ENCODE results near the gene RNF130. TPM values are rescaled to one million over a fixed set of nuclear protein-coding genes. Genes with fewer than 3 reads are reported as not detected.

Gene RNF130
- total and polyA plus RNA-seq, 4 donors = 75.9 to 123 (median 90.8) TPM

- DNase-seq (no peak), ATAC-seq (ENCODE audit: insufficient read depth, low FRiP score) (no peak)
- Histone ChIP-seq H3K27me3 (ENCODE audit: control insufficient read depth in 3 of 3, insufficient read depth in 3 of 3, low read length in 2 of 3) (no peaks in the 10 kb centered on the region), H3K9ac (ENCODE audit: insufficient read depth in 1 of 2, low read length in 2 of 2) (no peak overlapping the region), H3K27ac (ENCODE audit: low read depth in 1 of 2, low read length in 1 of 2) (no peak overlapping the region), H3K9me3 (ENCODE audit: control insufficient read depth in 4 of 4, insufficient read depth in 3 of 4, low read length in 3 of 4) (no peaks in the 10 kb centered on the region), H3K36me3 (ENCODE audit: control insufficient read depth in 4 of 4, insufficient read depth in 4 of 4, low read length in 4 of 4) (peaks cover 3 to 11% (median 7%) of the 10 kb centered on the region in 4 donors), H3K4me3 (no peak overlapping the region), H3K4me1 (ENCODE audit: control insufficient read depth in 5 of 5, insufficient read depth in 5 of 5, low read length in 5 of 5) (no peaks in the 10 kb centered on the region)
- WGBS, 2 donors = 83 to 90% methylated on average over 2 of the region's 2 CpGs
- TF ChIP-seq, protein P1, sequence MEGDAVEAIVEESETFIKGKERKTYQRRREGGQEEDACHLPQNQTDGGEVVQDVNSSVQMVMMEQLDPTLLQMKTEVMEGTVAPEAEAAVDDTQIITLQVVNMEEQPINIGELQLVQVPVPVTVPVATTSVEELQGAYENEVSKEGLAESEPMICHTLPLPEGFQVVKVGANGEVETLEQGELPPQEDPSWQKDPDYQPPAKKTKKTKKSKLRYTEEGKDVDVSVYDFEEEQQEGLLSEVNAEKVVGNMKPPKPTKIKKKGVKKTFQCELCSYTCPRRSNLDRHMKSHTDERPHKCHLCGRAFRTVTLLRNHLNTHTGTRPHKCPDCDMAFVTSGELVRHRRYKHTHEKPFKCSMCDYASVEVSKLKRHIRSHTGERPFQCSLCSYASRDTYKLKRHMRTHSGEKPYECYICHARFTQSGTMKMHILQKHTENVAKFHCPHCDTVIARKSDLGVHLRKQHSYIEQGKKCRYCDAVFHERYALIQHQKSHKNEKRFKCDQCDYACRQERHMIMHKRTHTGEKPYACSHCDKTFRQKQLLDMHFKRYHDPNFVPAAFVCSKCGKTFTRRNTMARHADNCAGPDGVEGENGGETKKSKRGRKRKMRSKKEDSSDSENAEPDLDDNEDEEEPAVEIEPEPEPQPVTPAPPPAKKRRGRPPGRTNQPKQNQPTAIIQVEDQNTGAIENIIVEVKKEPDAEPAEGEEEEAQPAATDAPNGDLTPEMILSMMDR (IDR thresholded peaks at IDR 0.05; ENCODE audit: control extremely low read depth, extremely low read depth) = no peak
Observed at GRCh38 chr5:179955630-179956029, 115.9 kb downstream of the RNF130 start.

DNA sequence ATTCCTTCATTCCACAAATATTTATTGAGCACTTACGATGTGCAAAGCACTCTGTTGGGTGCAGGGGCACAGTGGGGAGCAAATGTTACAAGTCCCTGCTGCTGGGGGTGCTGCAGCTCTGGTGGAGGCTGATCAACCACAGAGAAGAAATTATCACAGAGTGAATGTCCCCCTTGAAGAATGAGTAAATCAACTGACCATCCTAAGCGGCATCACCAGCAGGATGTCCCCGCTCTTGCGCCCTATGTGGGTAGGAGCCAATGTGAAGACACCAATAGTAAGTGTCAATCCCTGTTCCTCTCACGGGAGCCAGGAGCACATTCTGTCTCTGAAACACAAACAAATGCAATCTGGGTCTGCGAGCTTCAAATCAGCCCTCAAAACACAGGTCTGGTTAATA lies 116.5 kb downstream of the RNF130 start:
- Histone ChIP-seq H3K4me3 (no peak overlapping the region), H3K9me3 (ENCODE audit: control insufficient read depth in 4 of 4, insufficient read depth in 3 of 4, low read length in 3 of 4) (no peaks in the 10 kb centered on the region), H3K9ac (ENCODE audit: insufficient read depth in 1 of 2, low read length in 2 of 2) (no peak overlapping the region), H3K36me3 (ENCODE audit: control insufficient read depth in 4 of 4, insufficient read depth in 4 of 4, low read length in 4 of 4) (peaks cover 2 to 11% (median 5%) of the 10 kb centered on the region in 4 donors), H3K27ac (ENCODE audit: low read depth in 1 of 2, low read length in 1 of 2) (no peak overlapping the region), H3K27me3 (ENCODE audit: control insufficient read depth in 3 of 3, insufficient read depth in 3 of 3, low read length in 2 of 3) (no peaks in the 10 kb centered on the region), H3K4me1 (ENCODE audit: control insufficient read depth in 5 of 5, insufficient read depth in 5 of 5, low read length in 5 of 5) (no peaks in the 10 kb centered on the region)
- TF ChIP-seq, protein P1 (IDR thresholded peaks at IDR 0.05; ENCODE audit: control extremely low read depth, extremely low read depth) = no peak
- ATAC-seq (ENCODE audit: insufficient read depth, low FRiP score) = no peak
- WGBS, 2 donors = 90 to 98% methylated on average over 6 of the region's 6 CpGs
- no peak for DNase-seq

DNA sequence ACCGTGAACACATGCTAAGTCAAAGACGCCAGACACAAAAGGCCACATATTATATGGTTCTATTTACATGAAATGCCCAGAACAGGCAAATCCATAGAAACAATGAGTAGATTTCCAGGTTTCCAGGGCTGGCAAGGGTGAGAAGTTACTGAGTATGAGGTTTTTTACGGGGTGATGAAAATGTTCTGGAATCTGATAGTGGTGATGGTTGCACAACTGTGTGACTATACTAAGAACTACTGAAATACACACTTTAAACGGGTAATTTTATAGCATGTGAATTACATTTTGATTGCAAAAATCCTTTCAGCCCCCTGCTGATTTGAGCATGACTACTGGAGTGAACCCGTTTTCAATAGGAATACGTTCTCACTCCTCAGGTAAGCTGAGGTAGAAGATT lies 117.1 kb downstream of the RNF130 start:
- Histone ChIP-seq H3K27me3 (ENCODE audit: control insufficient read depth in 3 of 3, insufficient read depth in 3 of 3, low read length in 2 of 3) (no peaks in the 10 kb centered on the region), H3K36me3 (ENCODE audit: control insufficient read depth in 4 of 4, insufficient read depth in 4 of 4, low read length in 4 of 4) (peaks cover 2 to 11% (median 5%) of the 10 kb centered on the region in 4 donors), H3K9me3 (ENCODE audit: control insufficient read depth in 4 of 4, insufficient read depth in 3 of 4, low read length in 3 of 4) (no peaks in the 10 kb centered on the region), H3K9ac (ENCODE audit: insufficient read depth in 1 of 2, low read length in 2 of 2) (no peak overlapping the region), H3K4me1 (ENCODE audit: control insufficient read depth in 5 of 5, insufficient read depth in 5 of 5, low read length in 5 of 5) (no peaks in the 10 kb centered on the region), H3K4me3 (no peak overlapping the region), H3K27ac (ENCODE audit: low read depth in 1 of 2, low read length in 1 of 2) (no peak overlapping the region)
- ATAC-seq (ENCODE audit: insufficient read depth, low FRiP score) (no peak), DNase-seq (no peak)
- TF ChIP-seq, protein P1 (IDR thresholded peaks at IDR 0.05; ENCODE audit: control extremely low read depth, extremely low read depth) = no peak
- WGBS, 2 donors = 91 to 93% methylated on average over 6 of the region's 6 CpGs

DNA sequence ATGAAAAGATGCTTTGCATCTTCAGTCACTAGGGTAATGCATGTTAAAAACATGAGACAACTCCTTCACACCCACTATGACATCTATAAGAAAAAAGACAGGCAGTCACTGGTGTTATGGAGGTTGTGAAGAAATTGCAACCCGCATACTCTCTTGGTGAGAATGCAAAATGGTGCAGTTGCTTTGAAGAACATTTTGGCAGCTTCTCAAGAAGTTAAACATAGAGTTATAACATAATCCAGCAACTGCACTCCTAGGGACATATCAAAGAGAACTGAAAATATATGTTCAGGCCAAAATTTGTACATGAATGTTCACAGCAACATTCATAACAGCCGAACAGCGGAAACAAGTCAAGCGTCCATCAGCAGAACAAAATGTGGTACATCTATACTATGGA lies 117.6 kb downstream of the RNF130 start:
- TF ChIP-seq, protein P1 (IDR thresholded peaks at IDR 0.05; ENCODE audit: control extremely low read depth, extremely low read depth) = no peak
- no peaks in the 10 kb centered on the region for H3K9me3 ChIP-seq (ENCODE audit: control insufficient read depth in 4 of 4, insufficient read depth in 3 of 4, low read length in 3 of 4)
- no peak overlapping the region for H3K4me3 ChIP-seq
- DNase-seq = no peak
- no peak for ATAC-seq (ENCODE audit: insufficient read depth, low FRiP score)
- H3K9ac ChIP-seq (ENCODE audit: insufficient read depth in 1 of 2, low read length in 2 of 2) = no peak overlapping the region
- no peaks in the 10 kb centered on the region for H3K4me1 ChIP-seq (ENCODE audit: control insufficient read depth in 5 of 5, insufficient read depth in 5 of 5, low read length in 5 of 5)
- WGBS, 2 donors = 94 to 95% methylated on average over 4 of the region's 4 CpGs
- peaks cover 2 to 11% (median 5%) of the 10 kb centered on the region in 4 donors for H3K36me3 ChIP-seq (ENCODE audit: control insufficient read depth in 4 of 4, insufficient read depth in 4 of 4, low read length in 4 of 4)
- H3K27me3 ChIP-seq (ENCODE audit: control insufficient read depth in 3 of 3, insufficient read depth in 3 of 3, low read length in 2 of 3) = no peaks in the 10 kb centered on the region
- H3K27ac ChIP-seq (ENCODE audit: low read depth in 1 of 2, low read length in 1 of 2) = no peak overlapping the region
